Spleen (tissue), 7 donors: ENCODE measurements around the gene UNC79.

Source experiments
- CTCF ChIP-seq, 11 experiments: fragments of 200-600 bp in 7 of 11; fragments of 450-650 bp in 4 of 11; sonication (generic) in 4 of 11; IDR thresholded peaks in 8 of 11; conservative IDR thresholded peaks in 3 of 11; 1 replicate in 7 of 11; 2 replicates in 4 of 11; pipeline versions ENCODE4 v1.4.0 to v1.8.0; 2016 to 2021; ENCODE audit warnings: antibody characterized with exemption in 11 of 11, inconsistent platforms in 4 of 11, mild to moderate bottlenecking in 1 of 11
- POLR2A ChIP-seq, 3 donors: fragments of 450-650 bp; IDR thresholded peaks; one replicate each; pipeline ENCODE4 v1.5.1; 2017; ENCODE audit warnings: antibody characterized with exemption in 3 of 3, mild to moderate bottlenecking in 1 of 3
- donor health status: DM: no; HTN: no; CAD: no; lungs with moderate emphysema.
- donor health status: DM: no; HTN: no; CAD: no.
- donor health status: DM: no; HTN: no; CAD: no.

GRCh38 chr14:93674343-93674742 is 243.6 kb downstream of the UNC79 start:
- TF ChIP-seq CTCF (IDR thresholded peaks at IDR 0.05 in 8 of 11, conservative IDR thresholded peaks at IDR 0.05 in 3 of 11) = no peak
- TF ChIP-seq POLR2A (IDR thresholded peaks at IDR 0.05) = no peak
